Muscle of leg (tissue), 11 donors: ENCODE measurements around the gene CES5A. TPM values are rescaled to one million over a fixed set of nuclear protein-coding genes. Genes with fewer than 3 reads are reported as not detected.
"Not testable (repeated sequence)": the region's sequence is repeated elsewhere in the genome, so short reads cannot be mapped to it uniquely, and the experiment has no call there.

Experiments
- DNase-seq: peaks from one replicate; pipeline ENCODE4 v3.0.0; 2013
- H3K27ac ChIP-seq: one replicate; pipeline ENCODE4 v1.5.1; 2013; ENCODE audit warnings: mild to moderate bottlenecking, low read length, control low read depth
- H3K27me3 ChIP-seq: one replicate; pipeline ENCODE4 v1.6.1; 2013; ENCODE audit warnings: low read length; ENCODE audit not compliant: control insufficient read depth, insufficient read depth
- H3K36me3 ChIP-seq: one replicate; pipeline ENCODE4 v1.6.1; 2013; ENCODE audit warnings: low read length; ENCODE audit not compliant: control insufficient read depth, insufficient read depth
- H3K4me1 ChIP-seq: one replicate; pipeline ENCODE4 v1.6.1; 2013; ENCODE audit warnings: low read length; ENCODE audit not compliant: control insufficient read depth, insufficient read depth
- H3K4me3 ChIP-seq: one replicate; pipeline ENCODE4 v1.5.1; 2013; ENCODE audit warnings: low read length, control low read depth
- H3K9me3 ChIP-seq: replicated peaks from 2 replicates; pipeline ENCODE4 v1.6.1; 2013; ENCODE audit warnings: low read depth, low read length; ENCODE audit not compliant: control insufficient read depth
- WGBS: methylation state at CpG from one replicate; pipeline ENCODE4 v1.1.5; 2013; ENCODE audit warnings: missing lambda C conversion rate; ENCODE audit not compliant: insufficient coverage; 5-methylcytosine and 5-hydroxymethylcytosine counted together
- polyA plus RNA-seq, 8 donors: library from polyadenylated mRNA; unstranded; fragments of 120-200 nt; gene quantifications; one replicate each; pipeline versions ENCODE4 v1.2.1 to v1.2.3, GENCODE V29; 2013; ENCODE audit warnings: inconsistent platforms in 1 of 8, low replicate concordance in 1 of 8; ENCODE audit not compliant: insufficient read length in 8 of 8, insufficient read depth in 1 of 8
- total RNA-seq: library from RNA; stranded (reverse); fragments of 120-200 nt; gene quantifications from one replicate; pipeline ENCODE4 v1.2.4, GENCODE V29; 2013

The CES5A gene
- total and polyA plus RNA-seq, 9 donors = not detected

DNA sequence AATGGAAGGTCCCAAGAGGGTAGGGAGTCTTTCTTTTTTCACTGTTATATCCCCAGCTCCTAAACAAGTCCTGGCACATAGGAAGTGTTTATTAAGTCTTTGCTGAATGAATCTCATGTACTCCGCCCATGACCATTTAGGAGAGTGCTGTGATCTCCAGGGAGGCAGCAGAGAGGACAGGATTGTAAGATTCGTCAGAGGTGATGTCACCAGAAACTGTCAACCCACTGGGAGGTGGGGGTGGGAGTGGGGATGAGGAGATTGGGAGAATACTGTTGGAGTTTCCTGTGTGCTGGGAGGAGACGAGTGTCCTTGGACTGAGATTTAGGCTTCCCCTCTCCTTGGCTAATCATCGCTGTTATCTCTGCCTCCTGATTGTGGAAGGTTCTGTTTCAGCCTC, 59.0 kb downstream of the CES5A start:
- H3K4me1 ChIP-seq, H3K36me3 ChIP-seq, H3K27ac ChIP-seq, H3K27me3 ChIP-seq, H3K4me3 ChIP-seq, H3K9me3 ChIP-seq, DNase-seq: not testable (repeated sequence)
- WGBS = 51% methylated on average over 2 of the region's 4 CpGs

DNA sequence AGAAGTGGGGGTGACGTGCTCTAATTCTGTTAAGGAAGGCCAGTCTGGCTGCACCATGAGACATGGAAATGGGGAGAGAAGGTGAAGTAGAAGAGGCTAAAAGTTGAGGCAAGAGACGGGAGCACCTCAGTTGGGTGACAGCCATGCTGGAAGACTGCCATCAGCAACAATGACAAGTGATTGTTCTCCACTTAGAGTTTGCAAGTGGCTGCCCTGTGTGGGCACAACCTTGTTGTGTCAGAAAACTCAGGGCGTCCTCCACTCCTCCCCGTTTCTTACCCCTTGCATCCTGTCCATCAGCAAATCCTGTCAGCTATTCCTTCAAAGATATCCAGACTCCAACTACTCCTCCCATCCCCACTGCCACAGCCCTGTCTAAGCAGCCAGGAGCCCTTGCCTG, 59.9 kb downstream of the CES5A start:
- H3K27me3 ChIP-seq = peaks cover 3% of the 10 kb centered on the region
- H3K4me3 ChIP-seq = no peak overlapping the region
- WGBS = 80% methylated on average over 4 of the region's 4 CpGs
- H3K36me3 ChIP-seq = no peaks in the 10 kb centered on the region
- no peaks in the 10 kb centered on the region for H3K9me3 ChIP-seq
- no peak for DNase-seq
- no peak overlapping the region for H3K27ac ChIP-seq
- H3K4me1 ChIP-seq = no peaks in the 10 kb centered on the region

GRCh38 chr16:55814174-55814573, 61.0 kb downstream of the CES5A start:
- H3K36me3 ChIP-seq, DNase-seq, H3K27me3 ChIP-seq, H3K4me1 ChIP-seq, H3K27ac ChIP-seq, H3K9me3 ChIP-seq, H3K4me3 ChIP-seq: not testable (repeated sequence)
- 92% methylated on average over 2 of the region's 2 CpGs for WGBS

DNA sequence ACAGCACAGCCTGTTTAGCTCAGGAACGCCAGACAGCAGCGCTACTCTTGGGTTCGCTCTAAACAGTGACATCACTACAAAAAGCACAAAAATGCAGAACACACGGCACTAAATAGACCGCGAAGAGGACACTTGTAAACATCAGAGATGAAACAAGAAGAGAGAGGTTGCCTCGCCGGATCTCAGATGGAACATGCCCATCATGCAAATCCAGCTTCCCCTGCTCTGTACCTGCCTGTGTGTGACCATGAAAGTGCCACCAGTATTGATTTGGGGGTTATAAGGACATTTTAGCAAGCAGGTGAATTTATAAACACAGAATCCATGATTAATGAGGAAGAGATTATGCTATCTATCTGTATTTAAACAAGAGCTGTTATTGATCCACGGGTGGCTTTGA, 61.4 kb downstream of the CES5A start:
- not testable (repeated sequence) for H3K4me1 ChIP-seq
- 63% methylated on average over 5 of the region's 9 CpGs for WGBS

DNA sequence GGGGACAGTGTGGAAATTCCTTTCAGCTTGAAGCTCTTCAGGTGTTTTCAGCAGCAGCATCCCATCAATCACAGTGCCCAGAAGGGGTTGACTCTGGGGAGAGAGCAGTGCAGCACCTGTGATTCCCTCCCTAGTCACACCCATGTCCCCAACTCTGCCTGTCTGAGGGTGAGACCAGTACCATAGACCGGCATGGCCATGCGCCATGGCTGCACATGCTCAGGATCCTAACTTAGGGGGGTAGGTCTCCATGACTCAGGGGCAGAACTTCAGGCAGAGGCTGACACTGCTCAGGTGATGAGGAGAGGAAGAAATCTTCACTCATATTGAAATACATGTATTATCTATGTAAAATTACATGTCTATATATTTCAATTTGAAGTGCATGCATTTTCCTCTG, 62.2 kb downstream of the CES5A start:
- no peak for DNase-seq
- Histone ChIP-seq H3K9me3 (no peaks in the 10 kb centered on the region), H3K27me3 (peaks cover 3% of the 10 kb centered on the region), H3K27ac (no peak overlapping the region), H3K4me1 (no peaks in the 10 kb centered on the region), H3K4me3 (no peak overlapping the region), H3K36me3 (no peaks in the 10 kb centered on the region)
- 60% methylated on average over 2 of the region's 2 CpGs for WGBS

More for the DNA sequence above, 61.4 kb downstream of the CES5A start:
- not testable (repeated sequence) for H3K36me3 ChIP-seq, DNase-seq, H3K27me3 ChIP-seq, H3K9me3 ChIP-seq, H3K27ac ChIP-seq, H3K4me3 ChIP-seq

DNA sequence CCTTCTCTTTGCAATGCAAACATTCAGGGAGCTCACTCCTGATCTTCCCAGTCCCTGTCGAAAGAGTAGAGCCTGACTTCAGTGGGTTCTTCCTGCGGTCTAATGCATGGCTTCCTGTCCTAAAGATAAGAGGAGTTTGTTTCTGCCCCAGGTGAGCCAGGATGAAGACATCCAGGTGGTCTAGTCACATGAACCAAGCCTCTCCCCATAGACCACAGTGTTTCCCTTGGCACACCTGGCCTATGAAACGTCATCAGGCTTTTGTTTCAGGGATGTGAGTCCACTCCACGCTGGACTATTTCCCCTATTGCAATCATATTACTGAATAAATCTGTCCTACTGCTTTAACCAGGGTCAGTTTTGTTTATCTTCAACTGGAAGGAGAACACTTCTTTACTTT, 63.4 kb downstream of the CES5A start:
- DNase-seq = no peak
- 31% methylated on average over 3 of the region's 4 CpGs for WGBS

GRCh38 chr16:55810451-55810961, 64.7 kb downstream of the CES5A start:
- no peak for DNase-seq
- H3K4me1 ChIP-seq = no peaks in the 10 kb centered on the region
- 83% methylated on average over 7 of the region's 8 CpGs for WGBS
- no peak overlapping the region for H3K27ac ChIP-seq
- no peaks in the 10 kb centered on the region for H3K36me3 ChIP-seq
- peaks cover 3% of the 10 kb centered on the region for H3K27me3 ChIP-seq
- H3K9me3 ChIP-seq = no peaks in the 10 kb centered on the region
- no peak overlapping the region for H3K4me3 ChIP-seq

More for the DNA sequence above, 63.4 kb downstream of the CES5A start:
- Histone ChIP-seq H3K4me1 (no peaks in the 10 kb centered on the region), H3K36me3 (no peaks in the 10 kb centered on the region), H3K9me3 (no peaks in the 10 kb centered on the region), H3K27ac (no peak overlapping the region), H3K4me3 (no peak overlapping the region), H3K27me3 (peaks cover 3% of the 10 kb centered on the region)

- no peak overlapping the region for H3K27ac ChIP-seq
- H3K9me3 ChIP-seq = no peaks in the 10 kb centered on the region
- DNase-seq = no peak
- peaks cover 3% of the 10 kb centered on the region for H3K27me3 ChIP-seq
- H3K4me3 ChIP-seq = no peak overlapping the region
- H3K4me1 ChIP-seq = no peaks in the 10 kb centered on the region
- no peaks in the 10 kb centered on the region for H3K36me3 ChIP-seq
- 69% methylated on average over 4 of the region's 4 CpGs for WGBS
Measured at GRCh38 chr16:55809851-55810250, 65.3 kb downstream of the CES5A start.

DNA sequence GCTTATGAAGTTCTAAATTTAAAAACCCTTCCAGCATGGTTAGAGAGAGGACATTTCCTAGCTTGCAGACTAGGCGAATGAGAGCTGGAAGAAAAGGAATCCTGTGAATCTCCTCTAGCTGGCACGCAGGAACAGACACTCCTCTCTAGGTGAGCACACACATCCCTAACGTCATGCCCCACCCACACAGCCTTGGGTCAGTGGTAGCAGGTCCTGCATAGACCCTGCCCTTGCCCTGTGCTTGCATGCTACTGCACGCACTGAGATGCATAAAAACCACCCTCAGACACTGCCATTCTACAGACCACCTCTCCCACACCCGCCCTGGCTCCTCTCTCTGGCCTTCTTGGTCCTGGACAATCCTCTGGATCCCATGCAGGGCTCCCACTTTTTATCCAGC, 65.8 kb downstream of the CES5A start:
- no peak overlapping the region for H3K4me3 ChIP-seq
- WGBS = 54% methylated on average over 4 of the region's 5 CpGs
- DNase-seq = no peak

GRCh38 chr16:55808286-55808685, 66.9 kb downstream of the CES5A start:
- not testable (repeated sequence) for H3K36me3 ChIP-seq, H3K4me3 ChIP-seq, H3K27me3 ChIP-seq, H3K27ac ChIP-seq, DNase-seq, H3K9me3 ChIP-seq, H3K4me1 ChIP-seq
- no CpG with 5 or more reads among the region's 1 CpG for WGBS

More for the DNA sequence above, 65.8 kb downstream of the CES5A start:
- no peaks in the 10 kb centered on the region for H3K36me3 ChIP-seq
- H3K27me3 ChIP-seq = peaks cover 3% of the 10 kb centered on the region
- H3K4me1 ChIP-seq = no peaks in the 10 kb centered on the region
- H3K27ac ChIP-seq = no peak overlapping the region
- H3K9me3 ChIP-seq = no peaks in the 10 kb centered on the region

- not testable (repeated sequence) for H3K4me3 ChIP-seq, H3K27me3 ChIP-seq, H3K4me1 ChIP-seq, H3K36me3 ChIP-seq, DNase-seq, H3K27ac ChIP-seq, H3K9me3 ChIP-seq
- no CpG with 5 or more reads among the region's 6 CpGs for WGBS
Measured at GRCh38 chr16:55805104-55805503, 70.1 kb downstream of the CES5A start.
